ENCODE results near the gene SYT9. TPM values are rescaled to one million over a fixed set of nuclear protein-coding genes. Genes with fewer than 3 reads are reported as not detected.

Gene SYT9
- polyA plus RNA-seq, 1 donor from 2014 or later, result 2.3 TPM

- no peaks in the 10 kb centered on the region for H3F3A ChIP-seq (ENCODE audit: insufficient read depth, low read length, poor library complexity, severe bottlenecking)
- H3K27ac ChIP-seq (ENCODE audit: low read length), result no peak overlapping the region
- no peaks in the 10 kb centered on the region for H3K36me3 ChIP-seq (ENCODE audit: insufficient read depth, low read length)
- no peak overlapping the region for H2AFZ ChIP-seq (ENCODE audit: low read depth, low read length)
- no peaks in the 10 kb centered on the region for H3K9me3 ChIP-seq (ENCODE audit: low read length)
- TF ChIP-seq REST (IDR thresholded peaks at IDR 0.05; ENCODE audit: borderline replicate concordance) (no peak), SMC3 (conservative IDR thresholded peaks at IDR 0.05; ENCODE audit: poor library complexity) (no peak), TAF1 (IDR thresholded peaks at IDR 0.05; ENCODE audit: low read depth) (no peak), EP300 (conservative IDR thresholded peaks at IDR 0.05; ENCODE audit: poor library complexity, severe bottlenecking) (no peak), EZH2 (IDR thresholded peaks at IDR 0.05; ENCODE audit: borderline replicate concordance, insufficient read depth, low read length, poor library complexity, severe bottlenecking) (no peak), POLR2AphosphoS5 (IDR thresholded peaks at IDR 0.05) (no peak)
- H3K9ac ChIP-seq (ENCODE audit: low read length), result no peak overlapping the region
- H3K27me3 ChIP-seq (ENCODE audit: insufficient read depth, low read depth, low read length), result no peaks in the 10 kb centered on the region
- no peak overlapping the region for H3K4me3 ChIP-seq (ENCODE audit: low read length)
- no peaks in the 10 kb centered on the region for H4K20me1 ChIP-seq (ENCODE audit: insufficient read depth)
- H3K9me2 ChIP-seq (ENCODE audit: insufficient read depth, low read length), result no peaks in the 10 kb centered on the region
- no peak overlapping the region for H3K4me2 ChIP-seq (ENCODE audit: low read length)
- H3K79me2 ChIP-seq (replicated peaks; ENCODE audit: insufficient read depth, low read length), result no peaks in the 10 kb centered on the region
These were observed 234.5 kb downstream of the SYT9 start for GRCh38 chr11:7486098-7486780.

- H3K4me2 ChIP-seq (ENCODE audit: low read length), result no peak overlapping the region
- H3K4me3 ChIP-seq (ENCODE audit: low read length), result no peak overlapping the region
- H3K9ac ChIP-seq (ENCODE audit: low read length), result no peak overlapping the region
- no peak overlapping the region for H3K27ac ChIP-seq (ENCODE audit: low read length)
- no peaks in the 10 kb centered on the region for H3K9me2 ChIP-seq (ENCODE audit: insufficient read depth, low read length)
- H3K79me2 ChIP-seq (replicated peaks; ENCODE audit: insufficient read depth, low read length), result no peaks in the 10 kb centered on the region
- no peaks in the 10 kb centered on the region for H3K27me3 ChIP-seq (ENCODE audit: insufficient read depth, low read depth, low read length)
- no peak overlapping the region for H2AFZ ChIP-seq (ENCODE audit: low read depth, low read length)
- H4K20me1 ChIP-seq (ENCODE audit: insufficient read depth), result no peaks in the 10 kb centered on the region
- no peaks in the 10 kb centered on the region for H3K36me3 ChIP-seq (ENCODE audit: insufficient read depth, low read length)
- no peaks in the 10 kb centered on the region for H3F3A ChIP-seq (ENCODE audit: insufficient read depth, low read length, poor library complexity, severe bottlenecking)
- TF ChIP-seq EZH2 (IDR thresholded peaks at IDR 0.05; ENCODE audit: borderline replicate concordance, insufficient read depth, low read length, poor library complexity, severe bottlenecking), result no peak
- no peak for TF ChIP-seq REST (IDR thresholded peaks at IDR 0.05; ENCODE audit: borderline replicate concordance)
- no peak for TF ChIP-seq MXI1 (conservative IDR thresholded peaks at IDR 0.05; ENCODE audit: poor library complexity, severe bottlenecking)
- TF ChIP-seq POLR2AphosphoS5 (IDR thresholded peaks at IDR 0.05), result no peak
- no peak for TF ChIP-seq EP300 (conservative IDR thresholded peaks at IDR 0.05; ENCODE audit: poor library complexity, severe bottlenecking)
- no peak for TF ChIP-seq RAD21 (conservative IDR thresholded peaks at IDR 0.05)
- H3K9me3 ChIP-seq (ENCODE audit: low read length), result no peaks in the 10 kb centered on the region
These were observed 235.1 kb downstream of the SYT9 start for GRCh38 chr11:7486781-7487140.
